GM19023 (cell line): ENCODE measurements around the gene ZNF585A.

Experiments used
- ATAC-seq: cut with Tn5 transposase; IDR thresholded peaks from one replicate; pipeline ENCODE4 v1.9.1; 2021; ENCODE audit warnings: mild to moderate bottlenecking, moderate library complexity; ENCODE audit not compliant: unreplicated experiment

Gene ZNF585A

DNA sequence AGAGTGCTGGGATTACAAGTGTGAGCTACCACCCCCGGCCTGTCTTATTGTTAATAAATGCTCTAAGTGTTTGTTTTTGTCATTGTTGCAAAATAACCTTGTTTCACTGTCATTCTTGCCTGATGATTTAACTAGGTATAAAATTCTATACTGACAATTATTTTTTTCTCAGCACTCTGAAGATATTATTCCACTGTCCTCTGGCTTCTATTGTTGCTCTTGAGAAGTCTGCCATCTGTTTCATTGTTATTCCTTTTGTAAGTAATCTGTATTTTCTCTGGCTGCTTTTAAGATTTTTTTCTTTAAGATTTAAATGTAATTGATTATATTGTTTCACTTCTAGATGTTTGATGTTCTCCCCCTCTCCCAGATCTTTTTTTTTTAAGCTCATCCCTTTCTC is 76.6 kb downstream of the ZNF585A start:
- ATAC-seq: no peak
